Panc1 (cell line): Measurements from ENCODE around the gene S1PR5. TPM values are rescaled to one million over a fixed set of nuclear protein-coding genes. Genes with fewer than 3 reads are reported as not detected.

Source experiments
- ATAC-seq: fragments of 200-7000 bp; cut with Tn5 transposase; 2 replicates; pipeline ENCODE4 v1.9.1; 2020; ENCODE audit warnings: mild to moderate bottlenecking, moderate library complexity
- BruUV-seq: library from RNA; stranded (reverse); fragments of 400-500 nt; replicated peaks from 2 replicates; lab custom pipeline; 2021; lab: Mats Ljungman, UMichigan
- CTCF ChIA-PET: fragments of 300-600 bp; sonication (Branson Sonifier 250); formaldehyde crosslinking; loops from one replicate; lab custom pipeline; 2022; ENCODE audit warnings: antibody characterized with exemption; lab: Charles Lee
- POLR2A ChIA-PET: fragments of 300-600 bp; sonication (Branson Sonifier 250); formaldehyde crosslinking; loops from one replicate; lab custom pipeline; 2022; ENCODE audit warnings: antibody characterized with exemption; lab: Charles Lee
- DNase-seq: peaks from one replicate; pipeline ENCODE4 v3.0.0-alpha.2; 2010; ENCODE audit warnings: low read depth, low spot score
- H3K27ac ChIP-seq: 2 replicates; pipeline ENCODE4 v1.5.1; 2011; ENCODE audit warnings: mild to moderate bottlenecking, low read length, inconsistent platforms
- H3K27me3 ChIP-seq: fragments of 200-500 bp; sonication (Bioruptor generic); 2 replicates; pipeline ENCODE4 v1.6.0; 2014; ENCODE audit warnings: low read length, inconsistent platforms; ENCODE audit not compliant: control insufficient read depth, insufficient read depth
- H3K36me3 ChIP-seq: fragments of 200-500 bp; sonication (Bioruptor generic); 2 replicates; pipeline ENCODE4 v1.5.1; 2014; ENCODE audit warnings: inconsistent platforms, mild to moderate bottlenecking, low read length, moderate library complexity; ENCODE audit not compliant: control insufficient read depth, insufficient read depth
- H3K4me1 ChIP-seq: 2 replicates; pipeline ENCODE4 v1.5.1; 2011; ENCODE audit warnings: inconsistent platforms, mild to moderate bottlenecking, low read length, moderate library complexity; ENCODE audit not compliant: control insufficient read depth, insufficient read depth
- H3K4me3 ChIP-seq, 2 experiments: 2 replicates each; pipeline ENCODE4 v1.5.1; 2011 to 2012; ENCODE audit warnings: low read depth in 2 of 2, low read length in 2 of 2, mild to moderate bottlenecking in 2 of 2, inconsistent platforms in 1 of 2, moderate library complexity in 1 of 2
- H3K9me3 ChIP-seq: fragments of 200-500 bp; sonication (Bioruptor generic); 2 replicates; pipeline ENCODE4 v1.5.1; 2014; ENCODE audit warnings: low read depth, mild to moderate bottlenecking, inconsistent platforms, low read length, moderate library complexity; ENCODE audit not compliant: control insufficient read depth, insufficient read depth
- CTCF ChIP-seq: fragments of 450-650 bp; IDR thresholded peaks from 2 replicates; pipeline ENCODE4 v1.5.1; 2017; ENCODE audit warnings: mild to moderate bottlenecking
- POLR2AphosphoS5 ChIP-seq: IDR thresholded peaks from 2 replicates; pipeline ENCODE4 v1.6.1; 2012; ENCODE audit warnings: mild to moderate bottlenecking, low read depth, low read length, moderate library complexity
- REST ChIP-seq, 2 experiments: IDR thresholded peaks; 2 replicates each; pipeline ENCODE4 v1.6.1; 2011 to 2012; ENCODE audit warnings: low read depth in 2 of 2, control low read depth in 1 of 2, low read length in 1 of 2, mild to moderate bottlenecking in 1 of 2, moderate library complexity in 1 of 2; ENCODE audit not compliant: insufficient read depth in 1 of 2
- SIN3A ChIP-seq: IDR thresholded peaks from 2 replicates; pipeline ENCODE4 v1.6.1; 2012; ENCODE audit warnings: low read depth, mild to moderate bottlenecking, low read length, moderate library complexity, borderline replicate concordance; ENCODE audit not compliant: insufficient read depth
- TCF7L2 ChIP-seq: IDR thresholded peaks from 2 replicates; pipeline ENCODE4 v1.6.1; 2011; ENCODE audit warnings: mild to moderate bottlenecking, low read depth, low read length, inconsistent platforms
- in situ Hi-C: cut with HindIII; loops from 2 replicates; pipeline ENCODE4 v1.10.0; 2016; ENCODE audit warnings: low sequenced_read_pairs, low pct_unique_long_range_greater_than_20kb
- intact Hi-C: fragments of 100-400 bp; cut with micrococcal nuclease; formaldehyde crosslinking; loops from one replicate; pipeline ENCODE4 v1.10.0; 2022; ENCODE audit not compliant: unreplicated experiment
- total RNA-seq: library from RNA; stranded (reverse); gene quantifications from one replicate; pipeline ENCODE4 v1.2.1, GENCODE V29; 2021; ENCODE audit not compliant: unreplicated experiment

Gene S1PR5
- total RNA-seq, 1 experiment from 2014 or later, result 3.4 TPM

- TF ChIP-seq POLR2AphosphoS5 (no peak), CTCF (no peak), TCF7L2 (no peak), REST (IDR thresholded peaks at IDR 0.05; ENCODE audit: insufficient read depth in 1 of 2, low read depth in 2 of 2, low read length in 1 of 2) (no peak), SIN3A (no peak)
- no TSS peak for BruUV-seq
- no peak for ATAC-seq
- intact Hi-C loops (no loop called here), in situ Hi-C loops (no loop called here)
- POLR2A ChIA-PET, result no interaction called here
- CTCF ChIA-PET, result no interaction called here
- Histone ChIP-seq H3K9me3 (no peaks in the 10 kb centered on the region), H3K27ac (no peak overlapping the region), H3K4me3 (no peak overlapping the region), H3K4me1 (peaks cover 5% of the 10 kb centered on the region), H3K36me3 (peaks cover 3% of the 10 kb centered on the region), H3K27me3 (no peaks in the 10 kb centered on the region)
- DNase-seq, result no peak
These were observed 42.9 kb upstream of the S1PR5 start for GRCh38 chr19:10560154-10560553.

- Histone ChIP-seq H3K4me3 (no peak overlapping the region), H3K27me3 (no peaks in the 10 kb centered on the region), H3K36me3 (peaks cover 3% of the 10 kb centered on the region; the same call in 1 of the 2 replicates), H3K27ac (no peak overlapping the region), H3K4me1 (no peaks in the 10 kb centered on the region), H3K9me3 (no peaks in the 10 kb centered on the region)
- CTCF ChIA-PET, result interaction anchor here (0.6 kb wide), 1 partner anchor 26 kb away, joined by 3 read pairs; no protein-coding TSS in a partner anchor
- intact Hi-C loops (no loop called here), in situ Hi-C loops (no loop called here)
- no TSS peak for BruUV-seq
- DNase-seq (no peak), ATAC-seq (no peak)
- TF ChIP-seq CTCF (no peak), POLR2AphosphoS5 (no peak), SIN3A (no peak), REST (IDR thresholded peaks at IDR 0.05; ENCODE audit: insufficient read depth in 1 of 2, low read depth in 2 of 2, low read length in 1 of 2) (no peak), TCF7L2 (no peak)
- POLR2A ChIA-PET, result no interaction called here
These were observed 40.5 kb upstream of the S1PR5 start for GRCh38 chr19:10557603-10558197.
